ENCODE results near the gene PTPN1.

PTPN1 gene

DNA sequence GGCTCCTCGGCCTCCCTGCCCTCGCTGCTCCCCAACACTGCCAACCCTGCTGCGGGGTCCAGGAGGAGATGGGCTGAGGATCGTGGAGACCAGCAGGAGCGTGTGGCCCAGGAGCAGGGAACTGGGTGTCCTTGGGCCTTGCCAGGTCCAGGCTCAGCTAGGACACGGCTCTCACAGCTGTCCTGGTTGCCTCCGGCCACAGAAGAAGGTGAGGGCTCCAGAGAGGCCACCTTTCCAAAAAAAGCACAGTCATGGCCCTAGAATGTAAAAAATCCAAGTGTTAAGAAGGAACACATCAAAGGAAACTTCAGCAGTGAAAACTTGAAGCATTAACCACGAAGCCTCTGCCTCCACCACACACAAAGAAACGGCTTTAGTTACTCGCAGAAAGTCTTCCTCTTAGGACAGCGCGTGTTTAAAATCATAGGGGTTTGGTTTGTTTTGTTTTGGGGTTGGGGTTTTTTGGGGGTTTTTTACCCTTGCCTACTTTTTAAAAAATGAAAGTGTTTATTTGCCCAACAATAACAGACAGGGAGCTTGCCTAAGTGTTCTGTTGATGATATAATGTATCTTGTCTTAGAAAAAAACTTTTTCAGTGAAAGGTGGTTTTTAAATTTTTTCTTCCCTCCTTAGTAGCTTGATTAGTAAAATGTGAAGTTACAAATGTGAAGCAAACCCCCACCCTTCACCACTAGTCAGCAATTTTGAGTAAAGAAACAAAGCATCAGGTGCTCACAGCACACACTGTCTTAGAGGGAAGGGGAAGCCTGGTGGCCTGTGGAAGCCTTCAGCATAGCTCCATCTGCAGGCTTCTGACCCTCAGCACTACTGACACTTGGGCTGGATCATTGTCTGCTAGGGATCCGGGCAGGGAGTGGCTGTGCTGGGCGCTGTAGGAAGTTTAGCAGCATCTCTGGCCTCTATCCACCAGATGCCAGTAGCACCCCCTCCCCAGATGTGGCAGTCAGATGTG, 60.0 kb downstream of the PTPN1 start:
- TF ChIP-seq, protein P1, sequence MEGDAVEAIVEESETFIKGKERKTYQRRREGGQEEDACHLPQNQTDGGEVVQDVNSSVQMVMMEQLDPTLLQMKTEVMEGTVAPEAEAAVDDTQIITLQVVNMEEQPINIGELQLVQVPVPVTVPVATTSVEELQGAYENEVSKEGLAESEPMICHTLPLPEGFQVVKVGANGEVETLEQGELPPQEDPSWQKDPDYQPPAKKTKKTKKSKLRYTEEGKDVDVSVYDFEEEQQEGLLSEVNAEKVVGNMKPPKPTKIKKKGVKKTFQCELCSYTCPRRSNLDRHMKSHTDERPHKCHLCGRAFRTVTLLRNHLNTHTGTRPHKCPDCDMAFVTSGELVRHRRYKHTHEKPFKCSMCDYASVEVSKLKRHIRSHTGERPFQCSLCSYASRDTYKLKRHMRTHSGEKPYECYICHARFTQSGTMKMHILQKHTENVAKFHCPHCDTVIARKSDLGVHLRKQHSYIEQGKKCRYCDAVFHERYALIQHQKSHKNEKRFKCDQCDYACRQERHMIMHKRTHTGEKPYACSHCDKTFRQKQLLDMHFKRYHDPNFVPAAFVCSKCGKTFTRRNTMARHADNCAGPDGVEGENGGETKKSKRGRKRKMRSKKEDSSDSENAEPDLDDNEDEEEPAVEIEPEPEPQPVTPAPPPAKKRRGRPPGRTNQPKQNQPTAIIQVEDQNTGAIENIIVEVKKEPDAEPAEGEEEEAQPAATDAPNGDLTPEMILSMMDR (IDR thresholded peaks at IDR 0.05; ENCODE audit: low read length, missing control alignments) = peak; percentile 54
- peak; percentile 60 for DNase-seq (ENCODE audit: low read depth)
- no peak overlapping the region for H3K4me3 ChIP-seq (replicated peaks; ENCODE audit: low read depth, low read length)

DNA sequence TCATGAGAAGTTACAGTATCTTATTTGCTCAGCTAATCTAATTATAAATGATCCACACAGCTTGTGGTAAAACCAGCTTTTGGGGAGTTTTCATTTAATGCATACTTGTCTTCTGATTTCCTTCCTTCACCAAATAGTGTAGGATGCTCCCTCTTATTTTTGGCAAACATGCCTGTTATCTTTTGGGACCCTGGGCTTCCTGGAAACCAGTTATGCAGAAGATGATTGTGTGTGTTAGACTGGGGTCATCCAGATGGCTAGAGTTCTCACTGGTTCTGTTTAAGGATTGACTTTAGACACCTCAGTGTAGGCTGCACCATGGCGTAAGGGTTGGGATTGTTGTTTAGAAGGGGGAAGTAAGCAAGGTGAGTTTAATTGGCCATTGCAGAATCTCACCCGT, 61.3 kb downstream of the PTPN1 start:
- no peak for DNase-seq (ENCODE audit: low read depth)
- no peak overlapping the region for H3K4me3 ChIP-seq (replicated peaks; ENCODE audit: low read depth, low read length)
- TF ChIP-seq, protein P1 (IDR thresholded peaks at IDR 0.05; ENCODE audit: low read length, missing control alignments) = no peak

DNA sequence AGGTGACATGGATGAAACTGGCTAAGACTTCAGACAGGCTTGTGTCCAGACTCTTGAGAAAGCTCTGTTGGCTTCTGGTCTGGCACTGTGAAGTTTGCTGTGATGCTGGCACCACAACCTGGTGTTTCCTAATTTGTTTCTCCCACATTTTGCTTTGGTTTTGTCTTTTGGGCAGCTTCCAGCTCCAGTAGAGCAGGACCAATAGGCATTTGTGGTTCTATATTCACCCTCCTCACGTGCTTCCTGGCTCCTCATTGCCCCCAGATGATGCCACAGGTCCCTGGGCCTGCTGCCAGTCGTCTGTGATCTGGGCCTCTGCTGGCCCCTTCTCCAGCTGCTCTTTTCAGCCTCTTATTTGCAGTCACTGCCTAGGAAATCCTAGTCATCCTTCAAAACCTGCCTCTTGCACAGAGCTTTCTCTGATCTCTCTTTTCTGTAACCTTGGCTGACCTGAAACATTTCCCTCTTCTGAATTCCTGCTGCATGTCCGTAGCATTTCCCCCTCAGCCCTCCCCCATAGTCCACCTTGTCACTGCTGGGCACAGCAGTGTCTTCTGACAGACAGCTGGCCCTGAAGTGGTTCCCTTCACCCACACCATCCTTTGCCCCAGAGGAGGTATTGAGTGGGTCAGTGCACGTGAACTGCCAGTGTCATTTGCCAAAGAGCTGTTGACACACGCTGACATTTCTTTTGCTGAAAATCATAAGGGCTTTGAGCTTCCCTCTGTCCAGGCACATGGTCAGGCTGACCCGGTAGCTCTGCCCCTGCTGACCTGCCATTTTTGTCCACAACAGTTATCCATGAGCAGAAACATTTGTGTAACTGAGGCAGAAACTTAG, 63.0 kb downstream of the PTPN1 start:
- TF ChIP-seq, protein P1 (IDR thresholded peaks at IDR 0.05; ENCODE audit: low read length, missing control alignments) = no peak
- peak; percentile 94 for DNase-seq (ENCODE audit: low read depth)
- no peak overlapping the region for H3K4me3 ChIP-seq (replicated peaks; ENCODE audit: low read depth, low read length)

DNA sequence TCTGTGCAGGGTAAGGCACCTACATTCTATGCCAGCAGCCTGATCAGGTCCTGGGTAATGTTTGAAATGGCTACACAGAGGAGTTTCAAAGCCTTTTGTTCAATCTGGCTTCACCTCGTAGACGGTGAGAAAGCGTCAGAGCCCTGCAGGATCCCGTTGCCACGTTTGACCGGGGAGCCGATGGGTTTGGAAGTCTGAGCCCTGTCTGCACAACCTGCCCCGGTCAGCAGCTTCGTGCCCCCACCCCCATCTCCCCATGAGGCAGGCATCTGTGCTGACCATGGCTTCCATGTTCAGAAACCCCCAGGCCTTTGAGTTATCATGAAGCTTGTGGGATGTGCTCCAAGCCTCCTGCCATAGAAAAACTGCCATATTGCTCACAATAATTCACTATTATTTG, 63.9 kb downstream of the PTPN1 start:
- no peak for DNase-seq (ENCODE audit: low read depth)
- no peak overlapping the region for H3K4me3 ChIP-seq (replicated peaks; ENCODE audit: low read depth, low read length)
- TF ChIP-seq, protein P1 (IDR thresholded peaks at IDR 0.05; ENCODE audit: low read length, missing control alignments) = no peak

DNA sequence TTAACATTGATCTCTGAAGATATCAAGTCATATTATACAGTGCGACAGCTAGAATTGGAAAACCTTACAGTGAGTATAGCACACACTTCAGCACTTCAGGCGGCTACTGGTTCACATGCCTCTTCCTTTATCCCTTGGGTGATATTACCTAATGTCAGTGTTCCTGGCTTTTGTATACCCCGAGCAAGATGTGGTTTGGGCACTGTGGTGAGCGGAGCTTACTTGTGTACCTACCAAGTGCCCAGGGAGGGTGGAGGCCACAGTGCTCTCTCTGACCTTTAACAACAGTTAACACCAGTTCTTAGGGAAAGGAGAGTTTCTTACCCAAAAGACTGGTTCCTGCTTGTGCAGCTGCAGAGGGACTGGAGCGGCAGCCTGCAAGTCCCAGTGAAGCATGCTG, 64.4 kb downstream of the PTPN1 start:
- TF ChIP-seq, protein P1 (IDR thresholded peaks at IDR 0.05; ENCODE audit: low read length, missing control alignments) = no peak
- no peak overlapping the region for H3K4me3 ChIP-seq (replicated peaks; ENCODE audit: low read depth, low read length)
- no peak for DNase-seq (ENCODE audit: low read depth)

DNA sequence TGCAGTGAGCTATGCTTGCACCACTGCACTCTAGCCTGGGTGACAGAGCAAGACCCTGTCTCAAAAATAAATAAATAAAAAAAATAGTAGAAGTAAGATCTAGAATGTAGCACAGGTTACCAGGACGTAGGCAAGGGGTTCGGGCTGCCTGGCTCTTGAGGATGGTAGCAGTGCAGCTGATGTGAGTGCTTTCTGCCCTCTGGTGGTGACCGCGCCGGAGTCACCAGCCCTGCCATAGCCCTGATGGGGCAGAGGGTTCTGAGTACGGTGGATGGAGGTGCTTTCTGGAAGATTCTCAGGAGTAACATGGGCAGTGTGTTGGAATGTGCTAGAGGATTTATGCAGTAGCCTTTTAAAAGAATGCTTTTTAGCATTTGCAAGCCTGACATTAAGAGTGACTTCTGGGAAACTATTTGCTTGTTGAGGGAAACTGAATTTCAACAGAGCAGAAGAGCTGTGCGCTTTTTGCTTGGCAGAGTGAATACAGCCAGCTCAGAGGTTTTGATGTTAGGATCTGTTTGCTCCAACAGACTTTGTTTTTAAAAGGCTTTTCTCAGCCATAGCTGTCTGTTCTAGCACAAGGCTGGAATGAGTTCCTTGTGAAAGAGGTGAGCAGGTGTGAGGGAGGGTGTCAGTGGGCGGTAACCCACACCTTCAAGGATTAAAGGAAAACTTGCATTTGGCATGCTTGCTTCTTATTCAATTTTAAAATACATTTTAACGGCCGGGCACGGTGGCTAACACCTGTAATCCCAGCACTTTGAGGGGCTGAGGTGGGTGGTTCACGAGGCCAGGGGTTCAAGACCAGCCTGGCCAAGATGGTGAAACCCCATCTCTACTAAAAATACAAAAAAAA, 65.9 kb downstream of the PTPN1 start:
- TF ChIP-seq, protein P1 (IDR thresholded peaks at IDR 0.05; ENCODE audit: low read length, missing control alignments) = peak; percentile 77
- H3K4me3 ChIP-seq (replicated peaks; ENCODE audit: low read depth, low read length) = no peak overlapping the region

More for the DNA sequence above, 65.9 kb downstream of the PTPN1 start:
- peak; percentile 74 for DNase-seq (ENCODE audit: low read depth)

Measured in fibroblast of pulmonary artery (primary cell).